Measurements from ENCODE around the gene SLIT3. TPM values are rescaled to one million over a fixed set of nuclear protein-coding genes. Genes with fewer than 3 reads are reported as not detected.

Gene SLIT3
- total RNA-seq, 1 experiment from 2014 or later, result not detected

- Histone ChIP-seq H3K27me3 (ENCODE audit: insufficient read depth, low read depth) (peaks cover 14% of the 10 kb centered on the region; the same call in 1 of the 2 replicates), H3K4me1 (replicated peaks; ENCODE audit: insufficient read depth) (no peaks in the 10 kb centered on the region), H3F3A (ENCODE audit: insufficient read depth, low read depth) (no peaks in the 10 kb centered on the region), H2AFZ (no peak overlapping the region), H3K36me3 (ENCODE audit: low read depth) (no peaks in the 10 kb centered on the region), H3K4me3 (no peak overlapping the region), H3K9me3 (ENCODE audit: insufficient read depth, low read depth) (no peaks in the 10 kb centered on the region), H4K20me1 (ENCODE audit: insufficient read depth) (no peaks in the 10 kb centered on the region), H3K4me2 (no peak overlapping the region), H3K27ac (no peak overlapping the region), H3K79me2 (ENCODE audit: low read depth) (no peaks in the 10 kb centered on the region), H3K9me2 (ENCODE audit: insufficient read depth) (no peaks in the 10 kb centered on the region)
- no TSS peak for BruUV-seq (replicated peaks)
- intact Hi-C loops (cut with micrococcal nuclease; ENCODE audit: unreplicated experiment), result loop anchor here (5.0 to 10.0 kb wide), 3 partner anchors 190 to 907 kb away; partner anchors contain the start of genes RARS1 and SPDL1
- ChIA-PET CTCF (interaction anchor here (0.6 kb wide), 1 partner anchor 203 kb away, joined by 5 read pairs; no protein-coding TSS in a partner anchor), POLR2A (ENCODE audit: unreplicated experiment) (no interaction called here)
- no peak for DNase-seq
- TF ChIP-seq EZH2 (IDR thresholded peaks at IDR 0.05; ENCODE audit: low read depth) (no peak), CTCF (conservative IDR thresholded peaks at IDR 0.05) (no peak)
These were observed 626.0 kb downstream of the SLIT3 start for GRCh38 chr5:168674893-168675482.

GRCh38 chr5:168672888-168673287 is 628.1 kb downstream of the SLIT3 start:
- ChIA-PET CTCF (no interaction called here), POLR2A (ENCODE audit: unreplicated experiment) (no interaction called here)
- H3K9me3 ChIP-seq (ENCODE audit: insufficient read depth, low read depth), result no peaks in the 10 kb centered on the region
- no peaks in the 10 kb centered on the region for H3K79me2 ChIP-seq (ENCODE audit: low read depth)
- no peak overlapping the region for H2AFZ ChIP-seq
- DNase-seq, result no peak
- H3K4me3 ChIP-seq, result no peak overlapping the region
- intact Hi-C loops (cut with micrococcal nuclease; ENCODE audit: unreplicated experiment), result loop anchor here (10.0 kb wide), 2 partner anchors 188 to 408 kb away; partner anchors contain the start of gene RARS1
- no peaks in the 10 kb centered on the region for H3K9me2 ChIP-seq (ENCODE audit: insufficient read depth)
- no peak overlapping the region for H3K4me2 ChIP-seq
- no peaks in the 10 kb centered on the region for H3K36me3 ChIP-seq (ENCODE audit: low read depth)
- H3K27ac ChIP-seq, result no peak overlapping the region
- TF ChIP-seq CTCF (conservative IDR thresholded peaks at IDR 0.05) (no peak), EZH2 (IDR thresholded peaks at IDR 0.05; ENCODE audit: low read depth) (no peak)
- BruUV-seq (replicated peaks), result no TSS peak
- no peaks in the 10 kb centered on the region for H3F3A ChIP-seq (ENCODE audit: insufficient read depth, low read depth)
- no peaks in the 10 kb centered on the region for H4K20me1 ChIP-seq (ENCODE audit: insufficient read depth)
- peaks cover 12% of the 10 kb centered on the region; the same call in 1 of the 2 replicates for H3K27me3 ChIP-seq (ENCODE audit: insufficient read depth, low read depth)
- H3K4me1 ChIP-seq (replicated peaks; ENCODE audit: insufficient read depth), result no peaks in the 10 kb centered on the region

- no peak for DNase-seq
- no peak overlapping the region for H3K4me3 ChIP-seq
- H4K20me1 ChIP-seq (ENCODE audit: insufficient read depth), result no peaks in the 10 kb centered on the region
- no TSS peak for BruUV-seq (replicated peaks)
- no peaks in the 10 kb centered on the region for H3K79me2 ChIP-seq (ENCODE audit: low read depth)
- H3K4me2 ChIP-seq, result no peak overlapping the region
- H3K4me1 ChIP-seq (replicated peaks; ENCODE audit: insufficient read depth), result no peaks in the 10 kb centered on the region
- H3K36me3 ChIP-seq (ENCODE audit: low read depth), result no peaks in the 10 kb centered on the region
- CTCF ChIA-PET, result no interaction called here
- H3K9me2 ChIP-seq (ENCODE audit: insufficient read depth), result no peaks in the 10 kb centered on the region
- H3F3A ChIP-seq (ENCODE audit: insufficient read depth, low read depth), result no peaks in the 10 kb centered on the region
- no peaks in the 10 kb centered on the region for H3K9me3 ChIP-seq (ENCODE audit: insufficient read depth, low read depth)
- no peak overlapping the region for H2AFZ ChIP-seq
- POLR2A ChIA-PET (ENCODE audit: unreplicated experiment), result no interaction called here
- H3K27me3 ChIP-seq (ENCODE audit: insufficient read depth, low read depth), result 0 out of 2 replicates have a peak, but pooled peaks cover 9% of the 10 kb centered on the region
- intact Hi-C loops (cut with micrococcal nuclease; ENCODE audit: unreplicated experiment), result loop anchor here (10.0 kb wide), 2 partner anchors 187 to 407 kb away; partner anchors contain the start of gene RARS1
- H3K27ac ChIP-seq, result no peak overlapping the region
- TF ChIP-seq CTCF (conservative IDR thresholded peaks at IDR 0.05) (no peak), EZH2 (IDR thresholded peaks at IDR 0.05; ENCODE audit: low read depth) (no peak)
These were observed 628.9 kb downstream of the SLIT3 start for GRCh38 chr5:168672016-168672415.

All from PC-9 (cell line).